ENCODE results near the gene PRAMEF13. TPM values are rescaled to one million over a fixed set of nuclear protein-coding genes. Genes with fewer than 3 reads are reported as not detected.
"Not testable (repeated sequence)": the region's sequence is repeated elsewhere in the genome, so short reads cannot be mapped to it uniquely, and the experiment has no call there.

Gene PRAMEF13
- not detected for total RNA-seq

DNA sequence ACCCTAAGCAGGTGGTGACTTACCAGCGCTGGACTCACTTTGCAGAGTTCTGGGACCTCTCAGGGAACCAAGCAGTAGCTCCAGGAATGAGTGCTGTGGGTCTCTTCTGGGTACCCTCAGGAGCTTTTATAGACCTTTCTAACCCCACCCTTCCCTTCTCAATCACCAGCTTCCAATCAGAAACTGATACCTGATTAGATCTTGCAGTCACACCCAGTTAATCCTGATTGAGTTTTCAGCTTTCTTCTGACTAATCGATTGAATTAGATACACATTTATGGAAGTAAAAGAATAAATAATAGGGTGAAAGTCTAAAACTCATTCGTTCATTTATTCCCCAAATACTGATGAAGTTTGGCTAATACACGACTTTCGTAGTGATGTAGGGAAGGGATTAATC, at the start of gene PRAMEF13:
TSS of gene PRAMEF13 (minus strand) at position 101 of the 400 bp plus-strand sequence. CDS start 1,820 bp downstream, outside the sequence.
- intact Hi-C loops (cut with DNase I; ENCODE audit: low total_unique reads); DNase-seq (ENCODE audit: low spot score in 2 of 2); H3K4me3 ChIP-seq (ENCODE audit: low read depth, poor library complexity, severe bottlenecking): not testable (repeated sequence)
- no CpG with 5 or more reads among the region's 5 CpGs for WGBS, 2 donors

DNA sequence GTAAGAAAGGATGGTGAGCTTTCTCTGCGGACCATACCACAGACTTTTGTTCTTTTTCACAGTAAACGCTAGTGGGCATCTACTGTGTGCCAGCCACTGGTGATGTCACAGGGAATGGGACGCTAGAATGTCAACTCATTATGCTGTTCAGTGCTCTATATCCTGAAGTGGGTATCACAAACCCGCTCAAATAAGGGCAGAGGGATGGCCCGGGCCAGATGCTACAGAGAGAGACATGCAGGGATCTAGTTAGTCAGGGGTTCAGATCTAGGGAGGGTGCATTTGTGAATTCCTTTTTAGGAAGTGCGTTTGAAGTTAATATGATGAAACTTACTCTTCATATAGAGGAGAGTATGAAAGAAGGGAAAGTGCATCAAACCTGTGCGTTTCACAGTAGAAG, 45.9 kb upstream of the PRAMEF13 start:
- H3K4me3 ChIP-seq (ENCODE audit: low read depth, poor library complexity, severe bottlenecking); intact Hi-C loops (cut with DNase I; ENCODE audit: low total_unique reads): not testable (repeated sequence)
- 76 to 79% methylated on average over 7 of the region's 7 CpGs for WGBS, 2 donors
- DNase-seq (ENCODE audit: low spot score in 2 of 2), result peak in 1 of 2 donors; percentile 70

DNA sequence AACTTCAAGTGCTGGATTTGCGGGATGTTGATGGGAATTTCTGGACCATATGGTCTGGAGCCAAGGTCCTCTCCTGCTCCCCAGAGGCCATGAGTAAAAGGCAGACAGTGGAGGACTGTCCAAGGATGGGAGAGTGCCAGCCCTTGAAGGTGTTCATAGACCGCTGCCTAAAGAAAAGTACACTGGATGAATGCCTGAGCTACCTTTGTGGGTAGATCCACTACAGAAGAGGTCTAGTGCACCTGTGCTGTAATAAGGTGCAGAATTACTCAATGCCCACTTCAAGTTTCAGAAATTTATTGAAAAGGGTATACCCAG, 45.3 kb upstream of the PRAMEF13 start:
- 71 to 88% methylated on average over 2 of the region's 2 CpGs for WGBS, 2 donors
- H3K4me3 ChIP-seq (ENCODE audit: low read depth, poor library complexity, severe bottlenecking); intact Hi-C loops (cut with DNase I; ENCODE audit: low total_unique reads): not testable (repeated sequence)
- peak in 1 of 2 donors; percentile 72 for DNase-seq (ENCODE audit: low spot score in 2 of 2)

DNA sequence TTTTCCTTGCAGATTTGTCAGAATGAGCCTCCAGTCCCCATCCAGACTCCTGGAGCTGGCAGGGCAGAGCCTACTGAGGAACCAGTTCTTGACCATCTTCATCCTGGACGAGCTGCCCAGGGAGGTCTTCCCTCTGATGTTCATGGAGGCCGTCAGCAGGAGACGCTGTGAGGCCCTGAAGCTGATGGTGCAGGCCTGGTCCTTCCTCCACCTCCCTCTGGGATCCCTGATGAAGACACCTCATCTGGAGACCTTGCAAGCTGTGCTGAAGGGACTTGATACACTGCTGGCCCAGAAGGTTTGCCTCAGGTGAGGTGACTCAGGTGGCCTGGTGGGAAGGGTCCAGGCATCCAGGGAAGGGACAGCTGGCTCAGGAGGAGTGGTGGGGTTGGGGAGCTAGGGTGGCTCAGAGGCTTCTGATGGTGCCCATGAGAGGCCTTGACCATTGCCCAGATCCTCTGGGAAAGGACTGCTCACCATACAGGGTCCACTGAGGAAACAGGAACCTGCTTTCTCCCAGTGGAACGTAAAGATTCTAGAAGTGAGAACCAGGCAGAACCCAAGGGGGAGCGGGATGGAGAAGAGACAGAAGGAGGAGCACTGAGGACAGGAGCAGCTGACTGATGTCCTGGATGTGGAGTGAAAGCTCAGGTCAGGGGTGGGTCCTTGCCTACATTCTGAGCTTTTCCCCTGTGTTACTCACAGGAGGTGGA, 44.8 kb upstream of the PRAMEF13 start:
- peak in 1 of 2 donors; percentile 73 for DNase-seq (ENCODE audit: low spot score in 2 of 2)
- WGBS, 2 donors, result 82 to 83% methylated on average over 5 of the region's 5 CpGs
- intact Hi-C loops (cut with DNase I; ENCODE audit: low total_unique reads); H3K4me3 ChIP-seq (ENCODE audit: low read depth, poor library complexity, severe bottlenecking): not testable (repeated sequence)

GRCh38 chr1:13243536-13244263, 42.5 kb upstream of the PRAMEF13 start:
- intact Hi-C loops (cut with DNase I; ENCODE audit: low total_unique reads); H3K4me3 ChIP-seq (ENCODE audit: low read depth, poor library complexity, severe bottlenecking): not testable (repeated sequence)
- peak in 1 of 2 donors; percentile 72 for DNase-seq (ENCODE audit: low spot score in 2 of 2)
- WGBS, 2 donors, result 82 to 88% methylated on average over 9 of the region's 9 CpGs

- H3K4me3 ChIP-seq (ENCODE audit: low read depth, poor library complexity, severe bottlenecking); intact Hi-C loops (cut with DNase I; ENCODE audit: low total_unique reads): not testable (repeated sequence)
- DNase-seq (ENCODE audit: low spot score in 2 of 2), result peak in 1 of 2 donors; percentile 64
- WGBS, 2 donors, result 90 to 93% methylated on average over 4 of the region's 4 CpGs
Observed at GRCh38 chr1:13239633-13240032, 38.4 kb upstream of the PRAMEF13 start.

GRCh38 chr1:13237572-13237971, 36.4 kb upstream of the PRAMEF13 start:
- intact Hi-C loops (cut with DNase I; ENCODE audit: low total_unique reads); H3K4me3 ChIP-seq (ENCODE audit: low read depth, poor library complexity, severe bottlenecking): not testable (repeated sequence)
- DNase-seq (ENCODE audit: low spot score in 2 of 2), result peak in 1 of 2 donors; percentile 53
- WGBS, 2 donors, result 62 to 75% methylated on average over 4 of the region's 4 CpGs

DNA sequence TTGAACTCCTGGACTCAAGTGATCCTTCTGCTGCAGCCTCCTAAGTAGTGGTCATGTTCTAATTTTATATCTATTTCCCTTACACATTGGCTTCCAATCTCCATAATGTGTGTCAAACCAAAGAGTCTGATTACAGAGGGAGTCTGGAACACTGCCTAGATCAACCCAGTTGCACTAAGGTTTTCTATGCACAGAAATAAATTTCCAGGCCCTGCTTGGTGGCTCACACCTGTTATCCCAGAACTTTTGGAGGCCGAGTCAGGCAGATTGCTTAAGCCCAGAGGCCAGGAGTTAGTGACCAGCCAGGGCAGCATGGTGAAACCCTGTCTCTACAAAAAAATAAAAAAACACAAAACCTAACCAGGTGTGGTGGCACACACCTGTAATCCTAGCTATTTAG, 32.8 kb upstream of the PRAMEF13 start:
- intact Hi-C loops (cut with DNase I; ENCODE audit: low total_unique reads); H3K4me3 ChIP-seq (ENCODE audit: low read depth, poor library complexity, severe bottlenecking): not testable (repeated sequence)
- peak in 1 of 2 donors; percentile 49 for DNase-seq (ENCODE audit: low spot score in 2 of 2)
- WGBS, 2 donors, result 65 to 74% methylated on average over 1 of the region's 1 CpG

- 68 to 70% methylated on average over 2 of the region's 2 CpGs for WGBS, 2 donors
- DNase-seq (ENCODE audit: low spot score in 2 of 2), result peak in 1 of 2 donors; percentile 79
- intact Hi-C loops (cut with DNase I; ENCODE audit: low total_unique reads), result not testable (repeated sequence)
Observed at GRCh38 chr1:13232056-13232455, 30.8 kb upstream of the PRAMEF13 start.

DNA sequence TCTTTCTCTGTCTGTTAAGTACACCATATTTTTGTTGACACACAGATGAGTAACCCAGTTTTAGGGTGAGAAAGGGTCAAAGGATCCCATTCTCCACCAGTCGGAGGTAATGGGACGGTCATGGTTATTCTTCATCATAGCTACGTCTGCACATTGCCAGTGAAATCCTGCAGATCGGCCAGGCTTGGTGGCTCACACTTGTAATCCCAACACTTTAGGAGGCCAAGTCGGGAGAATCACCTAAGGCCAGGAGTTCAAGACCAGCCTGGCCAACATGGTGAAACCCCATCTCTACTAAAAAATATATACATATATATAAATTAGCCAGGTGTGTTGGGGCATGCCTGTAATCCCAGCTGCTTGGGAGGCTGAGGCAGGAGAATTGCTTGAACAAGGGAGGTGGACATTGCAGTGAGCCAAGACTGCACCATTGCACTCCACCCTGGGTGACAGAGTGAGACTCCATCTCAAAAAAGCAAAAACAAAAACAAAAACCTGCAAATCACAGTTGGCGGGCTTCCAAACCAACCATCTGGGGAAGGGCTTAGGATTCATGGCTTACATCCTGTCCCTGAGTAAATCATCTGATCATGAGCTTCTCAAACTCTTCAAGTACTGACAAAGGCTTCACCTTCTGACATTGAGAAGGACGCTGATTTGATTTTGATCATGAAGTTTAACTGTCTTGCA, 30.0 kb upstream of the PRAMEF13 start:
- WGBS, 2 donors, result 79% methylated on average over 7 of the region's 7 CpGs
- H3K4me3 ChIP-seq (ENCODE audit: low read depth, poor library complexity, severe bottlenecking); intact Hi-C loops (cut with DNase I; ENCODE audit: low total_unique reads): not testable (repeated sequence)
- DNase-seq (ENCODE audit: low spot score in 2 of 2), result peak in 1 of 2 donors; percentile 79

More at GRCh38 chr1:13232056-13232455, 30.8 kb upstream of the PRAMEF13 start:
- not testable (repeated sequence) for H3K4me3 ChIP-seq (ENCODE audit: low read depth, poor library complexity, severe bottlenecking)

DNA sequence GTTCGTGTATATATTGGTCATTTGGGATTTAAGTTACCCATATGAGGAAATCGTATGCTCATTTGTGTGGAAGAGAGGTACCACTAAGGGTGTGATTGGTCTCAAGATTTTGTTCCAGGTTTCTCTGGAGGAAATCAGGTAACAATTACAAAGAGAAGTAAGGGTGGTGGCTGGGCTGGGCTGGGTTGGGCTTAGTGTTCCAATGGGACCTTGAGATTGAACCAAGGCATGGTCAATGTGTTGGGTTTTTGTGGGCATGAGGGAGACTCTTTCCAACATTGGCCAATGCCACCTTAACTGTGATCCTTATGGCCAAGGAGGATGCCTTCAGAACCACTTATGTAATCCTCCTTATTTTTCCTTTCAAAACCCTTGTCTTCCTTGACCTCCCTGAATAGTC, 29.4 kb upstream of the PRAMEF13 start:
- 86 to 89% methylated on average over 2 of the region's 2 CpGs for WGBS, 2 donors
- DNase-seq (ENCODE audit: low spot score in 2 of 2), result peak in 1 of 2 donors; percentile 83
- H3K4me3 ChIP-seq (ENCODE audit: low read depth, poor library complexity, severe bottlenecking); intact Hi-C loops (cut with DNase I; ENCODE audit: low total_unique reads): not testable (repeated sequence)

- intact Hi-C loops (cut with DNase I; ENCODE audit: low total_unique reads); H3K4me3 ChIP-seq (ENCODE audit: low read depth, poor library complexity, severe bottlenecking): not testable (repeated sequence)
- DNase-seq (ENCODE audit: low spot score in 2 of 2), result peak in 1 of 2 donors; percentile 72
- 70 to 75% methylated on average over 5 of the region's 5 CpGs for WGBS, 2 donors
Observed at GRCh38 chr1:13230096-13230495, 28.9 kb upstream of the PRAMEF13 start.

All from lower leg skin (tissue), 4 donors.